D341Med (cell line): Measurements from ENCODE around the gene SH3TC1.

Experiments used
- DNase-seq: peaks from one replicate; pipeline ENCODE4 v3.0.0; 2012; ENCODE audit warnings: low spot score

Gene SH3TC1

DNA sequence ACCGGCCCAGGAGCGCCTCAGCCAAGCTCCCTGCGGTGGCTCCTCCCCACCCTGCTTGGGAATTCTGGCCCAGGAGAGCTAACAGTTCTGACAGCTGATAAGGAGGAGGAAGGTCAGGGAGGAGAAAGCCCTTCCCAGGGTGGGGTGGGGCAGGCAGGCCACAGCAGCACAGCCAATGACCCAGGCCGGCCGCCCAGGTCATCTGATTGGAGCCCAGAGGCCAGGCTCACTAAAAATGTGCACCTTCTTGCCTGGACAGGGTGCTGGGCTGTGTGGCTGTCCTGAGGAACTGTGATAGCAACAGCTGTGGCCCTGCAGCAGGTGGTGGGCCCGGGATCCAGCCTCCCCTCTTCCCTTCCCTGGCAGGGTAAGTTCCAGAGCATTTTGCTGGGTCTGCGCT, 17.2 kb upstream of the SH3TC1 start:
- DNase-seq, result no peak

DNA sequence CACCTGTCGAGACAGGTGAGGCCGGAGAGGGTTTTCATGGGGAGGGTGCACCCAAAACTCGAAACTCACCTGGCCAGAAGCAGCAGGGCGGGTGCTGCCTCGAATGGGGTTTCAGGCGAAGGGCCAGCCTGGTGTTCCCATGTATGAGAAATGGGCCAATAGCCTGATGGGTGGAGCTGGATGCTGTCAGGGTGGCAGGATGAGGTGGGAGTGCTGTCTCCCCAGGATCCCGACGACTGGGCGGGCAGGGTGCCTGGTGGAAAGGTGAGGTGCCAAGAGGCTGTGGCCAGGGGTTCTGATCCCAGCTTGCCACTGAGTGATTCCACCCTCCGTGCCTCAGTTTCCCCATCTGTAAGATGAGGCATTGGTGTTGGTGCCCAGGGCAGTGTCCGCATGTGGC, 16.8 kb upstream of the SH3TC1 start:
- no peak for DNase-seq

DNA sequence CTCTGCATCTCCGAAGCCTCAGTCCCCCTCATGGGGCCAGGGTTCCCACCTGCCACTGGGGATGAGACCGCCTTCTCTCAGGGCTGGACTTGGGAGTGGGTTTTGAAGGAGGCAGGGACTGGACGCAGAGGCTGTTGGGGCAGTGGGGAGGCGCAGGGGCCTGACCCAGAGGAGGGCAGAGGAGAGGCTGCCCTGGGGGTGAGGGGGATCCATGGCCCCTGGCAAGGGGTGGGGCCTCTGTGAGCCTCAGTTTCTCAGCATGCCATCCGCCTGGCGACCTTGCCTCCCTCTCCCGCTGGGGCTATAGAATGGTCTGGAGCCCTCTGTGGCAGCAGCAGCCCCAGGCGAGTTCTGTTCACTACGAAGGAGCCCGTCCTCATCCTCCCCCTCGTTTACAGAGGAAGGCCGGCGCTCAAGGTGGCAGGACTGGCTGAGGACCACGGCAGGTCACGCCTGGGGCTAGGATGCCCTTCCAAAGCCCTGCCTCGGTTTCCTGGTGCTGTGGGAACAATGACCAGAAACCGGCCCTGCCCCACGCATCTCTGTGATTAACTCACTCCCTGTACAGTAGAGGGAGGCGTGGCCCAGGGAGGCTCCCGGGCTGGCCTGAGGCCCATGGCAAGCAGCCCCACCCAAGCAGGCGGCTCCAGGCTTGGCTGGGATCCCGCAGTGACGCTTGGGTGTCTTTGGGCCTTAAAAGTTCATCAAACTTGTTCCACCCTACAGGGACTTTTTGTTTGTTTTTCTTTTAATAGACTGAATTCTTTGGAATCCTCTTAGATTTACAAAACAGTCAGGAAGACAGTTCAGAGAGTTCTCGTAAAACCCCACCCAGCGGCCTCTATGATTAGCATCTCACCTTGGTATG, 16.0 kb upstream of the SH3TC1 start:
- DNase-seq, result no peak

DNA sequence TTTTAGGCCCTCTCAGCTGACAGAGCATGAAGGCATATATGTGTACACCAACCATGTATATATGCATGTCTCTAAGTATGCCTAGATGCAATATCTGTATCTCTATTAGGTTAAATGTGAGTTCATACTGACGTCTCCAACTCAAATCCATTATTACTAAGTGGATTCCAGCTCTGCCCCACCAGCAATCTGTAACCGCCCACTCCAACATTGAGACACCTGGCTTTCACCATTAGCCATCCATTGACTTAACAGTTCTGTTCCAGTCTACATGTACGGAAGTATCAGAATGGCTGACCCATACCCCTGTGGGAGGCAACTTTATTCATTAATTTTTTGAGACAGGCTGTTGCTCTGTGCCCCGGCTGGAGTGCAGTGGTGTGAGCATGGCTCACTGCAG, 15.0 kb upstream of the SH3TC1 start:
- no peak for DNase-seq

DNA sequence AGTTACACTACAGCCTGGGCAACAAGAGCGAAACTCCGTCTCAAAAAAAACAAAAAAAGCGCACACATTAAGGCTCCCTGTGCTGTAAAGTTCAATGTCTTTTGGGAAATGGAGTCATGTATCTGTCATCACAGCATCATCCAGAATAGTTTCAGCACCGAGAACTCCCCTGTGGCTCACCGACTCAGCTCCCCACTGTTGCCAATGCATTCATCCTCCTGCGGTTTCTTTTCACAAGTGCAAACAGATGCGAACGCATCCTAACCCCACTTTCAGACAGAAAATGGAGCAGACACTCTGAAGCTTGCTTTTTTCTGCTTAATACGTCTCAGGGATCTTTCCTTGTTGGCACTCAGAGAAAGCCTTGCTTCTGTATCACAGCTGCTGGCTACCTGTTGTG, 13.8 kb upstream of the SH3TC1 start:
- no peak for DNase-seq

DNA sequence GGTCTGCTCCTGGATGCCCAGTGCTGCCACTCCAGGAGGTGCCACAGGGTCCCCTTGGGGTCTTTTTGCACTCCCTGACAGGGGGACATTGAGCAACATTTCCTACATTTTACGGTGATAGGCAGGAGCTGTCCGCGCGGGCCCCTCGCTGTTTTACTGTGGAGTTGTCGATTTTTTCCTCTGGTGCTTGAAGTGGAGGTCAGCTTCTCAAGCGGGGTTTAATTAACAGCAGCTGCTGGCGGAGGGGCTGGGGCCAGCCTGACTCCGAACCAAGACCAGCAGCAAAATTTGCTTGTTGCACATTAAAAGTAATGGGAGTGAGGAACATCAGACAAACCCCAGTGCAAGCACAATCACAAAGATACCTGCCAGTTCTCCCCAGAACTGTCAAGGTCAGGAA, 13.2 kb upstream of the SH3TC1 start:
- DNase-seq, result no peak

DNA sequence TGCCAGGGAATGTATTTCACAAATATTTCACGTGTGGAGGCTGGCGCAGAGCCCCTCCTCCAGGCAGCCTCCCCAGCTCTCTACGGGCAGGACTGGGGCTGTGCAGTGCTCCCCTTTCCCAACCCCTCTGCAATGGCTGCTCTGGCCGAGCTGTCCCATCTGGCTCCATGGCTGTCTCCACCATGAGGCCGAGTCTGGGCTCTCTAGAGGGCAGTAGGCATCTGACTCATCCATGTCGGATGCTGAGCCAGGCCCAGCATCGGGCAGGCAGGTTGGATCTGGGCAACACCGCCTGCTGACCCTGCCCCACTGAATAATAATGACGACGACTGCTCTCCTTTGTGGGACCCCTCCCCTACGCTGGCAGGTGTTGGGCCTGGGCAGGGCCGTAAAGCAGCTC, 11.0 kb upstream of the SH3TC1 start:
- DNase-seq, result no peak

DNA sequence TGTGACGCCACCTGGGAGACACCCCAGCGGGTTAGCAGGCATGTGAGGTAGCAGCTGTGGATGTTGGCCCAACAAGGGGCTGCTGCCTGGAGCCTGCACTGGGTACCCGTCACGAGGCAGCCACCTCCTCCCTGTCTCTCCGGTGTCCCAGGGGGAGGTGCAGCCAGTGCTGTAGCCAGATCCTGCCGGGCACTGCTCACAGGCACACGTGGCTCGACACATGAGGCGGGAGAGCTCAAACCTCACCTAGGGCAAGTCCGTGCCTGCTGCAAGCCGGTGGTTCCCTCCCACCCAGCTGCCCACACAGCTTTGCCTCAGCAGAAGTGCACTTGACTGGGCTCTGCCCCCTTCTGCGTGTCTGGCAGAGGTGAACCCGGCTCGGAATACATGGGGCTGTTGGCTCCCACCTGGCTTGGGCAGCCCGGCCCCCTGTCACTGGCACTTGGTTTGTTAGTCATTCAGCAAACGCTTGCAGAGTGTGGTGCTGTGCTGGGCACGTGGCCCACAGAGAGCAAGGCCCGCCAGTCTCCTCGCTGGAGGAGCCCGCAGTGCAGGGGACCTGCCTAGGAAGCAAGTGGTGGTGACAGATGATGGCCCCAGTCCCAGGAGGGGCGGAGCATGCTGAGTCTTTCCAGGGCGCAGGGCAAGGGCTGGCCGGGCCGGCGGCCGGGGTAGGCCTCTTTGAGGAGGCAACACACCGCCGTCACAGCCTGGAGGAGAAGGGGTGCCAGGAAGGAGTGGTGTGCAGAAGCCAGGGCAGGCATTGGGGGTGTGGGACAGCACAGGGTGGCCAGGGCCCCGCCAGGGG, 10.1 kb upstream of the SH3TC1 start:
- DNase-seq, result no peak

DNA sequence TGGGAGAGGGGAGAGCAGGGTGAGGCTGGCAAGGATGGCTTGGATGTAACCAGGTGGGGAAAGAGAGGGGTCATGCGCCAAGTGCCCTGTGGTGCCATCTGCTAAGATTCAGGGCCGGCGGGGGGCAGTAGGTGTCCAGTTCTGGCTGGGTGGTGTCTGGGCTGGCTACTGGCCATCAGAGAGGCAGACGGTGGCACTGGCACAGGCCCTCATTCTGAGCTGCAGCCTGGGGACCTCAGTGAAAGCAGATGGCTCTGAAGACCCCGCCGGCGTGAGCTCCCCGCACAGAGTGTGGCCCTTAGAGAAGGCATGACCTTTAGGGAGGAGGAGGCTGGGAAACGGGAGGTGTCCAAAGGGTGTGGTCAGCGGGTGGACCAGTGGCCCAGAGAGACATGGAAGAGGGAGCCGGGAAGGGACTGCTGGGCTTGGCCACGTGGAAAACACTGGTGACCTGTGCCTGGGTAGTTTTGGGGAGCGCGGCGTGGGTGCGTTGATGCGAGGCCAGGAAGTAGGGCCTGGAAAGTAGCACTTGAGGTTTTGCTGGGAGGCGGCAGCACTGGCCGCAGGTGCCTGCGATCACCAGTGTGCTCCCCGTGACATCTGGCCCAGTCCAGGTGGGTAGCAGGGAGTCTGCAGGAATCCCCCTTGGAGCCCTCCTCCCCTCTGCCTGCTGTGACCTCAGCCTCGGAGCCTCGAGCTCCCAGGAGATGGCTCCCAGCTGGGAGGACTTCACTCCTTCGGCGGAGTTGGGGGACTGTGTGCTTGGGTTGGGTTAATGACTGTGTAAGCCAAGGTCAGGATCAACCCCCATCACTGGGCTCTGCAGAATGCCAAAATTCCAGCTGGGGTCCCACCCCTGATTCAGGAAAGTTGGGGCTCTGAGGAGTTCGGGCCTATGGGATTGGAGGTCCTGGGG, 9.3 kb upstream of the SH3TC1 start:
- no peak for DNase-seq

DNA sequence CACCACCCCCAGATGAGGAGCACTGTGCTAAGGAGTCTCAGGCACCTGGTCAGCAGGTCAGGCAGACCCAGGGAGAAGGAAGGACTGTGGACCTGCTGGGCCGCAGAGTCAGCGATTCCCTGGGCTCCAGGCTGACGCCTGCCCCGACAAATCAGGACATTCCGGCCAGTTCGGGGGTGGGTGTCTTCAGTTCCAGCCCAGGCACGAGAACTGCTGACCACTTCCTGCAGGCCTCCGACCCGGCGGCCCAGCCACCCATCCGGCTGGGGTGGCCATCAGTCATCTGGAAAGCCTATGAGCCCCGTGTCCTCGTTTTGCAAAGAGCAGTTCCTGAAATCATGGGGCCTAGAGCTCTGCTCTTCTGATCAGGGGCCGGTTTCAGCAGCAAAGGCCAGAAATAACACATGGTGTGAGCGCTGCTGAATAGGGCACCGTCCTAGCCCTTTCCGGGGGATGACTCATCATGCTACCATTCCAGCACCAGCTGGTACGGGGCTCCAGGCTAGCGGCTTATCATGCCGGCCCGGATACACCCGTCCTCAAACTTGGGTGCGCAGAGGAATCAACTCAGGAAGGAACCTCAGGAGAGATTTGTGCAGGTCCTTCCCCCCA, 7.8 kb upstream of the SH3TC1 start:
- DNase-seq, result no peak

DNA sequence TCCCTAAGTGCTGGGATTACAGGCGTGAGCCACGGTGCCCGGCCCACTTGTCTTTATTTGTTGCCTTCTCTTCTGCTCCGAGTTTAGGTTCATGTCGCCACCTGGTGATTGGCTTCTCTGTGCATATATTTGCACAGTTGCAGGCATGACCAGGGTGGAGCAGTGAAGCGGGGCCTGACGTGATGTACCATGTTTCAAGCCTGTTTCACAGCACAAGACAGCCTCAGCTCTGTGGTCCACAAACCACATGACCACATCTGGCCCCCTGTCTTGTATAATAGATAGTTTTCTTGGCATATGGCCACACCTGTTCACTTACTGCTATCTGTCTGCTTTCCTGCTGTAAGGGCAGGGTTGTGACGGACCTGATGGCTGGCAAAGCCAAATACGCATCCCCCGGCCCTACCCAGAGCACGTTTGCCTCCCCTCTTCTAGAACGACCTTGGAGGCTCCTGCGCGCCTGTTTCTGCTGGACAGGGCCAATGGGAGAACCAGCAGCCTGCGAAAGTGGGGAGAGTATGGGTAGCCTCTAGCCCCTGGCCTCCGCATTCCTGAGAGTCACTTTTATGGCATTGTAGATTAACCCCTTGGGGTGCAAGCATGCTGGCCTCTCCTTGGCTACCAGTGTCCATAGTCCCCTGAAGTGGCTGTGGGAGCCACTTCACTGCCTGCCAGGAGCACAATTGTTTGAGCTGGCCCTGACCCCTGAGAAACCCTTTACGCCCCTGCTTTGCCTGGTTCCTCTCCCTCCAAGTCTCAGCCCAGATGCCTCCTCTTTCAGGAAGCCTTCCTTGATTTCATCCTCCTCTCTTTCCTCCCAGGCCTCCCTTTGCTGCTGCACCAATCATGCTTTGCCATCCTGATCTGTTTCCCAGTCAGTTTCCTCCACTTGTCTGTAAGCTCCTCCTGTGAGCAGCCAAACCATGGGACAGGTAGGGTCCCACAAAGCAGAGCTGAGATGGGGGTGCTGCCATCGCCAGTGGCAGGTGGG, 6.0 kb upstream of the SH3TC1 start:
- DNase-seq, result no peak

DNA sequence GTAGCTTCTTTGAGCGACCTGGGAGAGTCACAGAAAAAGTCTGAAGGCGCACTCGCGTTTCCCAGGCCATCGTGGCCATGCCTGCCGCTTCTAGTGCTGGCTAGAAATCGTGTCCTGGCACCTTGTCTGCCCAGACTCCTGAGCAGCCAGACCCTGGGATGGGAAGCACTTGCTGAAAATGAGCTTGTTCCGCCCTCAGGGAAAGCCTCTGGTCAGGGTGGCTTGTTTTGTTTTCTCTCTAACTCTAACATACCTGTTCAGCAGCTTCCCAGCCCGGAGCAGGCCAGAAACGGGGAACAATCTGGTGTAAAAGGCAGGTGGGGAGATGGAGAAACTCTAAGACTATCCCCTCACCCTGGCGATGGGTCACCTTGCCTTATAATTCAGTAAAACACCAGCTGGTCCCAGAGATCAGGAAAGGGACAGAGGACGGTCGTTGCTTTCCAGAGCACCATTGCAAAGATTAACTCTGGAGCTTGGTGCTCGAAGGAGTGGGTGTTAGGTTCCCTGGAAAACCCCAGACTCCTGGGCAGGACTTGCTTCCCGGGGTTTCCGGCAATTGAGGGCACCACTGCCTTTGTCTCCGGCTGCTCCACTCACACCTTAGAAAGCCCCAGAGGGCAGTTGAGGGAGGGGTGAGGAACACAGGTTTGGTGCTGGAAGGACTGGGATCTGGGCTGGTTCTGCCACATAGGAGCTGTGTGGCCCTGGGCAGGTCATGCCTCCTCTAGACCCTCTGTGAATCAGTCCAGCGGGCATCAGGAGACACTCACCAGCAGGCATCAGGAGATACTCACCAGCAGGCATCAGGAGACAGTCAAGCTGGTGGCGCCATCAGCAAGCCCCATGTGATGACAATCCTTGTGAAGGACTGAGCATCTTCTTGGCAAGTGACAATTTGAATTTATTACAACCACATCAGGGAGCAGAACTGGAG, 4.5 kb upstream of the SH3TC1 start:
- DNase-seq, result no peak

DNA sequence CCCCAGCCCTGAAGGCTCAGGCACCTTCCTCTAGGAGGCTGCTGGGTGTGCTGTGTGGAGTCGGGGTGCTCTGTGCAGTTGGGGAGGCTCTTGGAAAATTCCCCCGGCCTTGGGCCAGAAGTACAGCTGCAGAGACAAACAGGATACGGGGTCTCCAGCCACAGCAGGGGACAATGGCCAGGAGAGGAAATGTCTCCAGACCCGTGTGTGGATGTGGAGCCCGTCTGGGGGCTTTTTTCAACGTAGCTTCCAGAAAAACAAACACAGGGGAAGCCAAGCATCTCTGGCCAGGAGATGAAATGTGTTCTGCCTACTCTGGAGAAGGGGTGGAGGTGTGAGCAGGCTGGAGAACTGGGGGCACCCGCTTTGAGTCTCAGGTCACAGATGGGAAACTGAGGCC, 3.7 kb upstream of the SH3TC1 start:
- DNase-seq, result no peak

DNA sequence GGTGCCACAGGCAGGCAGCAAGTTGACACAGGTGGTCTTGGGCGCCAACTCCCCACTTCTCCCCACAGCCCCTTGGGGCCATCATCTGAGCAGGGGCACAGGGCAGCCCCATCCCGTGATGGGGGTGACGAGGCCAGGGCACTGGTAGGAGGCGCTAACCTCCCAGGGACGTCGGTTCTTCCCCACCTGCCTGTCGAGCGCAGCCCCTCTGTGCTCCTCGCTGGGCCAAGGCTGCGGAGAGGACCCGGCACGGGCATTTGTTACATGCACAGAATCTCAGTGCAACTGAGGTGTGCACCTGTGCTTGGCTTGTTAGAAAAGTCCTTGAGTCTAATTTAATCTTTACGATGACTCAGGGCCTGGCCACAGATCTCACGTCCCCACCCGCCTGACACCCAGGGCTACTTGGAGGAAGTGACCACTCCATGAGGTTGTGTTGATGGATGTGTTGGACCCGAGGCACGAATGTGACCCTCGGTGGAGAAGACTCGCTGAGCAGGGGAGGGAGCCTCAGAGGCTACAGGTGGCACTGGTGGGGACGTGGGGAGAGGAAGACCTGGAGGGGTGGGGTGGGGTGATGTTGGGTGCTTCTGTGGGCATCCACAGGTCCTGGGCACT, 3.1 kb upstream of the SH3TC1 start:
- no peak for DNase-seq

DNA sequence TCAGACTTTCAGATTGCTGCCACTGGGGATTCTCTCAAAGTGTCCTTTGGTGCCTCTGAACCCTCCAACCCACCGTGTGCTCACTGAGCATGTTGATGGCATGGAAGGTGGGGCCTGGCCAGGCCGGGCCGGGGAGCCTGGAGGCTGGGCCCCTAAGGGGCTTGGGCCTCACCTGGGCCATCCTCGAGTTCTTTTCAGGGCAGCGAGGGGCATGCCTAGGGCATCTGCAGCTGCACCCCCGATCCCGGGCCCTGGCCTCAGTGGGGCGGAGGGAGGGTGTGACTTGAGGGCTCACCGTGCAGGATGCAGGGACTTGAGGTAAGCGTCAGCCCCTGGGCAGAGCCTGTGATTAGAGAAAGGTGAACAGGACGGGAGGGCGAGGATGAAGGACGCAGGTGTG, 1.6 kb upstream of the SH3TC1 start:
- no peak for DNase-seq

DNA sequence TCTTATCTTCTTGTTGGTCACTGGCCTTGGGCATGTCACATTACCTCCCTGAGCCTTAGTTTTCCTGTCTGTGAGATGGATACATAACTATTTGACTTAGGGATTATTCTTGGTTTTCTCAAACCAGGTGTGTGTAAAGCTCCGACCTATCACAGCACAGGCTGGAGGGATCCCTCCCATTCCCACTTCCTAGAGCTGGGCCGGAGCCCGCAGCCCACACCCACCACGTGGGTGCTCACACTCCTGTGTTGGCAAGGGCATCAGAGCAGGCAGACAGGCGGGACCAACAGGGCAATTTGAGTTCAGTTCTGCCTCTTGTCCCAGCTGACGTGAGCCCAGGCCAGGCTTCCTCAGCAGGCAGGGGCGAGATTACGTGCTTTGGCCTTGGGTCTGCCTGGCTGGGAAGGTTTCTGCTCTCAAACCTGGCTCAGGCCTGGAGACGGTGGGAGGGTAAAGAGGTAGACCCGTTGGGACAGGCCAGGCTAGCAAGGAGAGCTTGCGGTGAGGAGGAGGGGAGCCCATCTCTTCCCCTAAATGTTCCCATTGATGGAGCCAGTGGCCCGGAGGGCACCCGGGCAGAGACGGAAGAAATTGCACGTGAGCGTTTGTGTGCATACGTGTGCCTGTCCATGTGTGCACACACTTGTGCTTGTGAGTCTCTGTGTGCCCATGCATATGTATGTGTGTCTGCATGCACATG, 734 bp upstream of the SH3TC1 start:
- no peak for DNase-seq

DNA sequence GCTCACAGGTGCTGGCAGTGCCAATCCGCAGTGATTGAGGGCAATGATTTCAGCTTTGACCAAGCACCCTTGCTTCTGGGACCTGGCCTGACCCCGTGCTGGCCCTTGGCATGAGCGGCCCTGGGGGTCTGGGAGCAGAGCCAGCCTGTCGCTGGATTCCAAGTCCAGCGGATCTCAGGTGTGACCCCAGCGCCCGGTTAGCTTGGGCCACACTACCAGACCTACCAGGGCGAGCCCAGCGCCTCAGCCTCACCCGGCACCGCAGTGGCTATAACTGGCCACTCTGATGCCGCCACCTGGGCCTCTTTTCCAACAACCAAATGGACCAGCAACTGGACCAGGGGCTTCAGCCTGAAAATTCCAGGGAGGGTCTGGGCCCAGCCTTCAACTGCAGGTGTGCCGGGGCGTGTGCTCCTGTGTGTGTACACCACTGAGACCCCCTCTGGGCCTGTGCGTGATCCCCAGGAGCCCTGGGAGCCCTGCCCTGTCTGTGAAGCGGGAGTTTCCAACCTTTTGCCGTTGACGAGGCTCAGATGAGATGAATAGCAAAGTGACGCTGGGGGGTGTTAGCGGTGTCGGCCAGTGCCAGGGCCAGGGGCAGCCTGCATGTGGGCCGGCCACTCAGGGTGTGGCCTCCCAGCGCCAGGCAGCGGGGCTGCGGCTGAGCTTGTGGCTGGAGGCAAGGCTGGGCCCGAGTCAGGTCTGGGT, 658 bp downstream of the SH3TC1 start:
- no peak for DNase-seq
